Calu3 (cell line): ENCODE results near the gene TRIO. TPM values are rescaled to one million over a fixed set of nuclear protein-coding genes. Genes with fewer than 3 reads are reported as not detected.

Experiments
- BruUV-seq: library from RNA; stranded (reverse); fragments of 400-500 nt; replicated peaks from 2 replicates; lab custom pipeline; 2021; lab: Mats Ljungman, UMichigan
- CTCF ChIA-PET: fragments of 300-600 bp; sonication (Branson Sonifier 250); formaldehyde crosslinking; loops from one replicate; lab custom pipeline; 2022; ENCODE audit warnings: antibody characterized with exemption; lab: Charles Lee
- DNase-seq: peaks from one replicate; pipeline ENCODE4 v3.0.0; 2022
- H3K27ac Mint-ChIP-seq: one replicate; pipeline ENCODE4 v1.8.0; 2022; ENCODE audit warnings: mixed read lengths; ENCODE audit not compliant: unreplicated experiment
- H3K27me3 Mint-ChIP-seq: one replicate; pipeline ENCODE4 v1.8.0; 2022; ENCODE audit warnings: mixed read lengths; ENCODE audit not compliant: unreplicated experiment
- H3K36me3 Mint-ChIP-seq: one replicate; pipeline ENCODE4 v1.8.0; 2022; ENCODE audit warnings: mild to moderate bottlenecking, moderate library complexity, mixed read lengths; ENCODE audit not compliant: insufficient read depth, unreplicated experiment
- H3K4me1 Mint-ChIP-seq: one replicate; pipeline ENCODE4 v1.8.0; 2022; ENCODE audit warnings: mild to moderate bottlenecking, low read depth, mixed read lengths; ENCODE audit not compliant: unreplicated experiment
- H3K4me3 Mint-ChIP-seq: one replicate; pipeline ENCODE4 v1.8.0; 2022; ENCODE audit warnings: mild to moderate bottlenecking, low read depth, moderate library complexity, mixed read lengths; ENCODE audit not compliant: unreplicated experiment
- H3K9me3 Mint-ChIP-seq: one replicate; pipeline ENCODE4 v1.8.0; 2022; ENCODE audit warnings: low read depth, mixed read lengths; ENCODE audit not compliant: unreplicated experiment
- CTCF ChIP-seq: fragments of 200-600 bp; IDR thresholded peaks from one replicate; pipeline ENCODE4 v1.8.0; 2022; ENCODE audit warnings: antibody characterized with exemption; ENCODE audit not compliant: unreplicated experiment
- intact Hi-C: fragments of 100-400 bp; cut with micrococcal nuclease; formaldehyde crosslinking; loops from one replicate; pipeline ENCODE4 v1.10.0; 2022; ENCODE audit not compliant: unreplicated experiment
- total RNA-seq: library from RNA; stranded (reverse); gene quantifications from 2 replicates; pipeline ENCODE4 v1.2.3, GENCODE V29; 2022

TRIO gene
- total RNA-seq, 1 experiment from 2014 or later, result 183 TPM

- no peaks in the 10 kb centered on the region for H3K27me3 Mint-ChIP-seq
- intact Hi-C loops, result no loop called here
- TF ChIP-seq CTCF, result no peak
- H3K4me3 Mint-ChIP-seq, result no peak overlapping the region
- no peak for DNase-seq
- no peak overlapping the region for H3K27ac Mint-ChIP-seq
- H3K36me3 Mint-ChIP-seq, result peaks cover 59% of the 10 kb centered on the region
- BruUV-seq, result no TSS peak
- H3K4me1 Mint-ChIP-seq, result peaks cover 8% of the 10 kb centered on the region
- CTCF ChIA-PET, result no interaction called here
- H3K9me3 Mint-ChIP-seq, result no peaks in the 10 kb centered on the region
These were observed 324.1 kb downstream of the TRIO start for GRCh38 chr5:14467251-14467650.

GRCh38 chr5:14467886-14468285 lies 324.7 kb downstream of the TRIO start:
- Mint-ChIP-seq H3K27ac (no peak overlapping the region), H3K4me1 (peaks cover 8% of the 10 kb centered on the region), H3K4me3 (no peak overlapping the region), H3K36me3 (peaks cover 59% of the 10 kb centered on the region), H3K27me3 (no peaks in the 10 kb centered on the region), H3K9me3 (no peaks in the 10 kb centered on the region)
- DNase-seq, result no peak
- no peak for TF ChIP-seq CTCF
- intact Hi-C loops, result no loop called here
- BruUV-seq, result no TSS peak
- CTCF ChIA-PET, result no interaction called here

GRCh38 chr5:14469551-14470377 lies 326.6 kb downstream of the TRIO start:
- H3K4me1 Mint-ChIP-seq, result no peaks in the 10 kb centered on the region
- H3K27ac Mint-ChIP-seq, result no peak overlapping the region
- H3K9me3 Mint-ChIP-seq, result no peaks in the 10 kb centered on the region
- no TSS peak for BruUV-seq
- H3K36me3 Mint-ChIP-seq, result peaks cover 47% of the 10 kb centered on the region
- H3K4me3 Mint-ChIP-seq, result no peak overlapping the region
- no peaks in the 10 kb centered on the region for H3K27me3 Mint-ChIP-seq
- no peak for TF ChIP-seq CTCF
- CTCF ChIA-PET, result interaction anchor here (0.6 to 0.7 kb wide), 2 partner anchors 259 to 1725 kb away, joined by 3 read pairs; no protein-coding TSS in a partner anchor
- intact Hi-C loops, result no loop called here
- DNase-seq, result no peak

GRCh38 chr5:14471507-14471906 lies 328.4 kb downstream of the TRIO start:
- TF ChIP-seq CTCF, result no peak
- Mint-ChIP-seq H3K4me1 (no peaks in the 10 kb centered on the region), H3K4me3 (no peak overlapping the region), H3K27me3 (no peaks in the 10 kb centered on the region), H3K36me3 (peaks cover 39% of the 10 kb centered on the region), H3K27ac (no peak overlapping the region), H3K9me3 (no peaks in the 10 kb centered on the region)
- intact Hi-C loops, result no loop called here
- no peak for DNase-seq
- BruUV-seq, result no TSS peak
- CTCF ChIA-PET, result no interaction called here
